ENCODE measurements around the gene CYB5A.

CYB5A gene

DNA sequence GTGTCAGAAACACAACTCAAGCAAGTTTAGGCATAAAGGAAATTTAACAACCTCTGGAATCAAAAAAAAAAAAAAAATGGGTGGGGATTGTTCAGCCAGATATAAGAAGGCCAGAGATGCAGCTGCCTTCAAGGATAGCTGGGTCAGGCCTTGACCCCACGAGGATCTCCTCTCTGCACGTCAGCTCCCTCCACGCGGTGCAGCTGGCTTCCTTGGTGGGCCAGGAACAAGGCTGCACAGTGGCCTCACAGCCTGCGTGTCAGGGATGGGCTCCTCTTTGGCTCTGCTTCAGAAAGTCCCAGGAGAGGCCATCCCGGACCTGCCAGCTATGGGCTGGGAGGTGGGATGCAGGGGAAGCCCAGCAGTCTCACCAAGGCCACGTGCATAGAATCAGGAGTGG, 88.0 kb downstream of the CYB5A start:
- no peak for DNase-seq
